K562 (cell line): ENCODE results near the gene ENTREP3. TPM values are rescaled to one million over a fixed set of nuclear protein-coding genes. Genes with fewer than 3 reads are reported as not detected.
A peak's percentile ranks its signal among the peaks of the same experiment; 100 is the strongest.

ENCODE experiments used
- ATAC-seq: fragments of 200-7000 bp; cut with Tn5 transposase; 3 replicates; pipeline ENCODE4 v1.9.1; 2020; ENCODE audit warnings: moderate library complexity
- BruUV-seq: library from RNA; stranded (reverse); fragments of 400-500 nt; replicated peaks from 2 replicates; lab custom pipeline; 2021; lab: Mats Ljungman, UMichigan
- CTCF ChIA-PET: fragments of 300-600 bp; formaldehyde crosslinking; extraction: SDS; loops from one replicate; lab custom pipeline; 2021; ENCODE audit warnings: low intra/inter-chr PET ratio; lab: Yijun Ruan, JAX
- POLR2A ChIA-PET: fragments of 300-600, 350-650 bp; sonication (Branson Sonifier 250); formaldehyde crosslinking; extraction: SDS; loops from one replicate; lab custom pipeline; 2021; ENCODE audit warnings: antibody characterized with exemption, inconsistent platforms; lab: Yijun Ruan, JAX
- DNase-seq, 4 experiments: peaks; one replicate each; pipeline versions ENCODE4 v3.0.0 to v3.0.0-alpha.2; 2011 to 2018; ENCODE audit warnings: low spot score in 3 of 4, mixed read lengths in 3 of 4; ENCODE audit errors: extremely low read depth in 1 of 4
- FAIRE-seq: peaks from 2 replicates; lab custom pipeline; 2011; peaks lifted over from hg19 to GRCh38; lab: Jason Lieb, UNC
- H2AFZ ChIP-seq: 2 replicates; pipeline ENCODE4 v1.6.0; 2011; ENCODE audit warnings: low read depth, low read length, control low read depth, inconsistent platforms
- H3K27ac ChIP-seq: fragments of 200-600 bp; 3 replicates; pipeline ENCODE4 v1.8.0; 2011; ENCODE audit warnings: low read depth, mild to moderate bottlenecking, control low read depth, inconsistent platforms, low read length, moderate library complexity, mixed read lengths; ENCODE audit errors: extremely low read depth
- H3K27me3 ChIP-seq, 2 experiments: fragments of 300-600 bp in 1 of 2; 2 replicates in 1 of 2; 3 replicates in 1 of 2; pipeline versions ENCODE4 v1.6.0 to v1.8.0; 2011; ENCODE audit warnings: inconsistent platforms in 2 of 2, low read length in 2 of 2, mild to moderate bottlenecking in 1 of 2, mixed read lengths in 1 of 2, moderate library complexity in 1 of 2; ENCODE audit not compliant: control insufficient read depth in 2 of 2, insufficient read depth in 2 of 2
- H3K36me3 ChIP-seq: fragments of 300-600 bp; 3 replicates; pipeline ENCODE4 v1.8.0; 2011; ENCODE audit warnings: mild to moderate bottlenecking, low read length, inconsistent platforms; ENCODE audit not compliant: control insufficient read depth, insufficient read depth
- H3K4me1 ChIP-seq, 2 experiments: fragments of 200-600 bp in 1 of 2; replicated peaks in 1 of 2; 2 replicates in 1 of 2; 3 replicates in 1 of 2; pipeline versions ENCODE4 v1.5.1 to v1.8.0; 2011; ENCODE audit warnings: inconsistent platforms in 2 of 2, low read length in 2 of 2, mild to moderate bottlenecking in 1 of 2, mixed read lengths in 1 of 2, moderate library complexity in 1 of 2; ENCODE audit not compliant: control insufficient read depth in 2 of 2, insufficient read depth in 2 of 2
- H3K4me2 ChIP-seq: 2 replicates; pipeline ENCODE4 v1.6.1; 2011; ENCODE audit warnings: low read length, control low read depth, inconsistent platforms, mixed read lengths; ENCODE audit not compliant: insufficient read depth
- H3K4me3 ChIP-seq: fragments of 200-600 bp; sonication (generic), shearing (Covaris generic); 2 replicates; pipeline ENCODE4 v1.5.1; 2016; ENCODE audit warnings: control low read depth, inconsistent platforms
- H3K79me2 ChIP-seq: fragments of 200-600 bp; 3 replicates; pipeline ENCODE4 v1.8.0; 2011; ENCODE audit warnings: low read length, inconsistent platforms; ENCODE audit not compliant: control insufficient read depth, insufficient read depth
- H3K9ac ChIP-seq, 2 experiments: 2 replicates each; pipeline versions ENCODE4 v1.6.0 to v1.6.1; 2011; ENCODE audit warnings: low read depth in 2 of 2, low read length in 2 of 2, control low read depth in 1 of 2, inconsistent platforms in 1 of 2, mild to moderate bottlenecking in 1 of 2, mixed read lengths in 1 of 2; ENCODE audit not compliant: insufficient read depth in 1 of 2
- H3K9me1 ChIP-seq: one replicate; pipeline ENCODE4 v1.6.0; 2011; ENCODE audit warnings: inconsistent platforms, mild to moderate bottlenecking, low read length, moderate library complexity; ENCODE audit not compliant: control insufficient read depth, insufficient read depth
- H3K9me3 ChIP-seq: replicated peaks from 2 replicates; pipeline ENCODE4 v1.5.1; 2011; ENCODE audit warnings: low read depth, low read length, inconsistent platforms; ENCODE audit not compliant: control insufficient read depth, insufficient read depth
- H4K20me1 ChIP-seq: replicated peaks from 2 replicates; pipeline ENCODE4 v1.6.1; 2011; ENCODE audit warnings: low read length, inconsistent platforms, mixed read lengths; ENCODE audit not compliant: control insufficient read depth, insufficient read depth
- FOXA3 ChIP-seq, 2 experiments: fragments of 450-650 bp in 1 of 2; sonication (generic) in 1 of 2; formaldehyde crosslinking; IDR thresholded peaks in 1 of 2; conservative IDR thresholded peaks in 1 of 2; 2 replicates each; pipeline versions ENCODE4 v1.4.0 to v1.8.0; 2020 to 2022; ENCODE audit warnings: mild to moderate bottlenecking in 2 of 2, missing genetic modification reagents in 1 of 2
- FOXP1 ChIP-seq: sonication (generic); formaldehyde crosslinking; IDR thresholded peaks from 2 replicates; pipeline ENCODE4 v1.8.0; 2022; ENCODE audit warnings: mild to moderate bottlenecking, missing genetic modification reagents
- L3MBTL2 ChIP-seq: fragments of 450-650 bp; IDR thresholded peaks from 2 replicates; pipeline ENCODE4 v1.6.1; 2016; ENCODE audit warnings: mild to moderate bottlenecking, moderate library complexity
- MBD2 ChIP-seq: sonication (generic); IDR thresholded peaks from 2 replicates; pipeline ENCODE4 v1.6.1; 2016; ENCODE audit warnings: low read depth, borderline replicate concordance
- RBFOX2 ChIP-seq: fragments of 200-400 bp; formaldehyde crosslinking; IDR thresholded peaks from 2 replicates; pipeline ENCODE4 v1.6.1; 2017; ENCODE audit warnings: low read depth, mild to moderate bottlenecking, low read length, moderate library complexity
- TEAD1 ChIP-seq, 2 experiments: fragments of 450-650 bp in 1 of 2; sonication (generic) in 1 of 2; formaldehyde crosslinking; IDR thresholded peaks; 2 replicates each; pipeline versions ENCODE4 v1.4.0 to v1.8.0; 2020 to 2022; ENCODE audit warnings: mild to moderate bottlenecking in 2 of 2, missing genetic modification reagents in 1 of 2
- WHSC1 ChIP-seq: IDR thresholded peaks from one replicate; pipeline ENCODE4 v1.6.1; 2012; ENCODE audit warnings: low read length, control low read depth, inconsistent platforms
- ZBTB17 ChIP-seq: fragments of 450-650 bp; formaldehyde crosslinking; IDR thresholded peaks from 2 replicates; pipeline ENCODE4 v1.4.0; 2020; ENCODE audit warnings: mild to moderate bottlenecking
- ZFX ChIP-seq: sonication (generic); formaldehyde crosslinking; IDR thresholded peaks from 2 replicates; pipeline ENCODE4 v1.8.0; 2022; ENCODE audit warnings: mild to moderate bottlenecking, missing genetic modification reagents, moderate library complexity
- ZZZ3 ChIP-seq: fragments of 450-650 bp; IDR thresholded peaks from 2 replicates; pipeline ENCODE4 v1.6.1; 2016; ENCODE audit warnings: antibody characterized with exemption, mild to moderate bottlenecking, moderate library complexity
- WGBS: fragments of 100-300 bp; shearing (Covaris generic); methylation state at CpG from one replicate; pipeline ENCODE4 v1.1.6; 2016; ENCODE audit warnings: low coverage, mixed read lengths; ENCODE audit not compliant: insufficient coverage; ENCODE audit errors: missing lambda C conversion rate; 5-methylcytosine and 5-hydroxymethylcytosine counted together
- in situ Hi-C: fragments of 300-500 bp; cut with MboI; formaldehyde crosslinking; loops from 4 replicates; pipeline ENCODE4 v1.15.0; 2018; ENCODE audit warnings: inconsistent platforms, mixed read lengths
- intact Hi-C: fragments of 100-400 bp; cut with micrococcal nuclease; formaldehyde crosslinking; loops from 2 replicates; pipeline ENCODE4 v1.14.2; 2022
- polyA plus RNA-seq, 8 experiments: library from polyadenylated mRNA; depleted of rRNA in 4 of 8; stranded (reverse) in 5 of 8; unstranded in 3 of 8; fragments of >200 nt; fragmentation: Nextera tagmentation in 2 of 8; fragmentation: Illumina TruSeq in 1 of 8; extraction: Ambion mirVana in 2 of 8; extraction: Trizol in 1 of 8; gene quantifications; 2 replicates each; pipeline versions ENCODE4 v1.2.1 to v1.2.3, GENCODE V29; 2011 to 2014; ENCODE audit warnings: inconsistent platforms in 1 of 8, missing spikeins in 1 of 8
- total RNA-seq, 7 experiments: library from RNA; depleted of rRNA in 6 of 7; stranded (reverse); fragments of >200 nt in 6 of 7; fragmentation: Illumina TruSeq in 2 of 7; extraction: Trizol in 2 of 7; gene quantifications; 2 replicates each; pipeline versions ENCODE4 v1.2.1 to v1.2.3, GENCODE V29; 2011 to 2021; ENCODE audit warnings: low replicate concordance in 1 of 7
- TF ChIP-seq, protein P1 (sequence below): sonication (generic); formaldehyde crosslinking; IDR thresholded peaks from 2 replicates; pipeline ENCODE4 v1.8.0; 2022; ENCODE audit warnings: mild to moderate bottlenecking, missing genetic modification reagents

Gene ENTREP3
- total and polyA plus RNA-seq, 9 of the 15 experiments (the other 6 are each of a cell fraction or from before 2014, with no cell fraction given), result 1.9 to 41.8 (median 5.9) TPM

DNA sequence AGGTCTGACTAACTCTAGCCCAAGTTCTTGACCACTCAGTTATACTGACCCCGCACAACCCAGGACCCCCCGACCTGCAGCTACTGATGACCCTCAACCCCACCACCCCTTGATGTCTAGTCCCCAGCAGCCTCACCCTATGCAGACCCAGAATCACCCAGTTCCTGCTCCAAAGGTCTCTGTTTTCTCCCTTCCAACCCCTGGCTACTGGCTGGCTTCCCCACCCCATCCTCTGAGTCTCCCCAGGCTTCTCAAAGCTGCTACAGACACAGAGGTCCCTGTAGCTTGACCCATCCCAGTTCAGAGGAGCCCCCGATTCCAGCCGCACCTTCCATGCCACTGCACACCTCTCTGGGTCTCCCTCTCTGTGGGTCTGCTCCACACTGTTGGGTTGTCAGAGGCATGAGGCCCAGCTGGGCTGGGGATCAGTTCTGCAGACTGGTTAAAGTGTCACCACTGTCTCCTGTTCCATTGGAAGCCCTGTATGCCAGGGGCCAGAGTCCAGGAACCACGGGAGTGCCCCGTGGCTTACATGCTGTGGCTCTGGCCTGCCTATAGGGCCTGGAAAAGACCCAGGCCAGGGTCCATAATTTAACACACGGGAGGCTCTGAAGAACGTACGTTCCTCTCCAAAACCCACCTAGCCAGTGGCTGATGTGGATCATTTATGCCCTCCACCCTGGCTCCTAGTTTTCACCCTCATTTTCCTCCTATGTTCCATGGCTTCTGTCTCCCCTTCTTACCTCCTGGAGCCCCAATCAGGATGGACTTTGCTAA lies 45.5 kb upstream of the ENTREP3 start:
- CTCF ChIA-PET, result no interaction called here
- peak overlapping the region; percentile 80 for H2AFZ ChIP-seq
- peaks cover 12% of the 10 kb centered on the region for H3K36me3 ChIP-seq
- peak overlapping the region; percentile 92 for H3K4me2 ChIP-seq
- no peaks in the 10 kb centered on the region for H3K9me1 ChIP-seq
- FAIRE-seq (peak; percentile 52), ATAC-seq (peak; percentile 66), DNase-seq (peak in 2 of 4 experiments; percentile 28 to 33)
- peaks cover 18 to 33% of the 10 kb centered on the region in 2 experiments; a peak in 4 of 5 replicates for H3K4me1 ChIP-seq
- peak overlapping the region; percentile 78 for H3K27ac ChIP-seq
- in situ Hi-C loops, result loop anchor here (25.0 kb wide), 1 partner anchor 1437 kb away; the partner anchor contains the start of genes ISG20L2, METTL25B and MRPL24
- BruUV-seq, result TSS peak; percentile 90
- no peaks in the 10 kb centered on the region for H3K9me3 ChIP-seq
- peaks cover 39% of the 10 kb centered on the region for H3K79me2 ChIP-seq
- intact Hi-C loops, result loop anchor here (2.0 kb wide), 1 partner anchor 24 kb away; the partner anchor contains the start of gene HCN3
- H3K4me3 ChIP-seq, result peak overlapping the region; percentile 43
- TF ChIP-seq, protein P1, sequence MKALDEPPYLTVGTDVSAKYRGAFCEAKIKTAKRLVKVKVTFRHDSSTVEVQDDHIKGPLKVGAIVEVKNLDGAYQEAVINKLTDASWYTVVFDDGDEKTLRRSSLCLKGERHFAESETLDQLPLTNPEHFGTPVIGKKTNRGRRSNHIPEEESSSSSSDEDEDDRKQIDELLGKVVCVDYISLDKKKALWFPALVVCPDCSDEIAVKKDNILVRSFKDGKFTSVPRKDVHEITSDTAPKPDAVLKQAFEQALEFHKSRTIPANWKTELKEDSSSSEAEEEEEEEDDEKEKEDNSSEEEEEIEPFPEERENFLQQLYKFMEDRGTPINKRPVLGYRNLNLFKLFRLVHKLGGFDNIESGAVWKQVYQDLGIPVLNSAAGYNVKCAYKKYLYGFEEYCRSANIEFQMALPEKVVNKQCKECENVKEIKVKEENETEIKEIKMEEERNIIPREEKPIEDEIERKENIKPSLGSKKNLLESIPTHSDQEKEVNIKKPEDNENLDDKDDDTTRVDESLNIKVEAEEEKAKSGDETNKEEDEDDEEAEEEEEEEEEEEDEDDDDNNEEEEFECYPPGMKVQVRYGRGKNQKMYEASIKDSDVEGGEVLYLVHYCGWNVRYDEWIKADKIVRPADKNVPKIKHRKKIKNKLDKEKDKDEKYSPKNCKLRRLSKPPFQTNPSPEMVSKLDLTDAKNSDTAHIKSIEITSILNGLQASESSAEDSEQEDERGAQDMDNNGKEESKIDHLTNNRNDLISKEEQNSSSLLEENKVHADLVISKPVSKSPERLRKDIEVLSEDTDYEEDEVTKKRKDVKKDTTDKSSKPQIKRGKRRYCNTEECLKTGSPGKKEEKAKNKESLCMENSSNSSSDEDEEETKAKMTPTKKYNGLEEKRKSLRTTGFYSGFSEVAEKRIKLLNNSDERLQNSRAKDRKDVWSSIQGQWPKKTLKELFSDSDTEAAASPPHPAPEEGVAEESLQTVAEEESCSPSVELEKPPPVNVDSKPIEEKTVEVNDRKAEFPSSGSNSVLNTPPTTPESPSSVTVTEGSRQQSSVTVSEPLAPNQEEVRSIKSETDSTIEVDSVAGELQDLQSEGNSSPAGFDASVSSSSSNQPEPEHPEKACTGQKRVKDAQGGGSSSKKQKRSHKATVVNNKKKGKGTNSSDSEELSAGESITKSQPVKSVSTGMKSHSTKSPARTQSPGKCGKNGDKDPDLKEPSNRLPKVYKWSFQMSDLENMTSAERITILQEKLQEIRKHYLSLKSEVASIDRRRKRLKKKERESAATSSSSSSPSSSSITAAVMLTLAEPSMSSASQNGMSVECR (CRISPR knock-in tag), result 0 out of 2 replicates have a peak, but pooled peaks have one; percentile 27
- TF ChIP-seq FOXP1 (CRISPR knock-in tag) (0 out of 2 replicates have a peak, but pooled peaks have one; percentile 41), ZZZ3 (no peak), ZFX (CRISPR knock-in tag) (no peak), FOXA3 (CRISPR knock-in tag; conservative IDR thresholded peaks at IDR 0.05 in 1 of 2, IDR thresholded peaks at IDR 0.05 in 1 of 2) (0 out of 4 replicates have a peak, but pooled peaks of 1 of the 2 experiments have one; percentile 17), ZBTB17 (CRISPR knock-in tag) (no peak), MBD2 (peak; percentile 6; the same call in 1 of the 2 replicates), TEAD1 (CRISPR knock-in tag; IDR thresholded peaks at IDR 0.05) (peak in 1 of 2 experiments; percentile 33; a peak in 1 of 4 replicates), RBFOX2 (peak; percentile 34; the same call in 1 of the 2 replicates), WHSC1 (peak; percentile 30), L3MBTL2 (0 out of 2 replicates have a peak, but pooled peaks have one; percentile 8)
- 22% methylated on average over 9 of the region's 9 CpGs for WGBS
- peak overlapping the region; percentile 80 to 94 for H3K9ac ChIP-seq
- no peaks in the 10 kb centered on the region for H3K27me3 ChIP-seq
- H4K20me1 ChIP-seq, result no peaks in the 10 kb centered on the region
- POLR2A ChIA-PET, result interaction anchor here (0.7 to 1.5 kb wide), 6 partner anchors 8 to 39 kb away, joined by 3 to 7 read pairs (median 4); partner anchors contain the start of gene FDPS
